SIG-M5 (cell line): Measurements from ENCODE around the gene ADAMTS14.
A peak's percentile ranks its signal among the peaks of the same experiment; 100 is the strongest.
"Not testable (repeated sequence)": the region's sequence is repeated elsewhere in the genome, so short reads cannot be mapped to it uniquely, and the experiment has no call there.

ENCODE experiments used
- DNase-seq: peaks from one replicate; lab custom pipeline; 2025; lab: John Stamatoyannopoulos, UW

The ADAMTS14 gene

GRCh38 chr10:70753841-70754621 is 81.7 kb downstream of the ADAMTS14 start:
- DNase-seq: no peak

- no peak for DNase-seq
Observed at GRCh38 chr10:70756700-70757360, 84.5 kb downstream of the ADAMTS14 start.

GRCh38 chr10:70757856-70758255 is 85.5 kb downstream of the ADAMTS14 start:
- DNase-seq: no peak

GRCh38 chr10:70758757-70759514 is 86.6 kb downstream of the ADAMTS14 start:
- DNase-seq: no peak

- peak; percentile 17 for DNase-seq
Observed at GRCh38 chr10:70759781-70760180, 87.5 kb downstream of the ADAMTS14 start.

GRCh38 chr10:70760271-70760787 is 88.0 kb downstream of the ADAMTS14 start:
- no peak for DNase-seq

GRCh38 chr10:70761031-70761601 is 88.8 kb downstream of the ADAMTS14 start:
- no peak for DNase-seq

GRCh38 chr10:70761727-70762350 is 89.5 kb downstream of the ADAMTS14 start:
- no peak for DNase-seq

GRCh38 chr10:70762441-70763175 is 90.3 kb downstream of the ADAMTS14 start:
- DNase-seq: no peak

GRCh38 chr10:70763567-70763966 is 91.3 kb downstream of the ADAMTS14 start:
- no peak for DNase-seq

GRCh38 chr10:70765794-70766594 is 93.7 kb downstream of the ADAMTS14 start:
- DNase-seq: no peak

- DNase-seq: not testable (repeated sequence)
Observed at GRCh38 chr10:70768026-70768685, 95.8 kb downstream of the ADAMTS14 start.

GRCh38 chr10:70769121-70769520 is 96.8 kb downstream of the ADAMTS14 start:
- DNase-seq: no peak

- no peak for DNase-seq
Observed at GRCh38 chr10:70770001-70770400, 97.7 kb downstream of the ADAMTS14 start.

- not testable (repeated sequence) for DNase-seq
Observed at GRCh38 chr10:70770516-70770915, 98.2 kb downstream of the ADAMTS14 start.

- no peak for DNase-seq
Observed at GRCh38 chr10:70771311-70772194, 99.2 kb downstream of the ADAMTS14 start.

GRCh38 chr10:70772627-70773026 is 100.3 kb downstream of the ADAMTS14 start:
- no peak for DNase-seq

- DNase-seq: no peak
Observed at GRCh38 chr10:70773461-70773860, 101.2 kb downstream of the ADAMTS14 start.
